GM06990 (cell line): ENCODE results near the gene LRRTM4.

Source experiments
- DNase-seq: peaks from one replicate; pipeline ENCODE4 v3.0.0-alpha.2; 2011; ENCODE audit not compliant: insufficient read length; ENCODE audit errors: extremely low read depth
- H3K27me3 ChIP-seq: replicated peaks from 2 replicates; pipeline ENCODE4 v1.6.0; 2011; ENCODE audit warnings: low read length; ENCODE audit not compliant: control insufficient read depth, insufficient read depth
- H3K36me3 ChIP-seq: 2 replicates; pipeline ENCODE4 v1.5.1; 2011; ENCODE audit warnings: low read length; ENCODE audit not compliant: control insufficient read depth, insufficient read depth
- H3K4me3 ChIP-seq: replicated peaks from 2 replicates; pipeline ENCODE4 v1.5.1; 2011; ENCODE audit warnings: low read depth, mild to moderate bottlenecking, control low read depth, low read length
- CTCF ChIP-seq: IDR thresholded peaks from 2 replicates; pipeline ENCODE4 v1.5.1; 2011; ENCODE audit warnings: low read length, control low read depth, mild to moderate bottlenecking, inconsistent platforms; ENCODE audit not compliant: insufficient read depth, poor library complexity, severe bottlenecking

The LRRTM4 gene

DNA sequence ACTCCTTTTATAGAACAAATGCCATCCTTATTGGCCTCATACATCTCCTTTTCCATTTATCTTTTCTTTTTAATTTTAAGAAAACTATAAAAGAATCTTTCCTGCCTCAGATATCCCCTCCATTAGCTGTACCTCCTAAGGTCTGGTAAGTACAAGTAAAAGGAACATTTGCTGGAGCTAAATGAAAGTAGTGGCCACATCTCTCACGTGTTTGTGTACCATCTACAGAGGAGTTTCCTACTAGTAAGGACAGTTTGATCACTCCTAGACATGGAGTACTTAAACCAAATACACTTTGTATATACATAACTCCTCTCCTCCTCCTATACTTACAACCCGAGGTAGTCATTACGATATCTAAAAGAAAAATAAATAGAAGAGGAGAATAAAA, 504.8 kb downstream of the LRRTM4 start:
- no peaks in the 10 kb centered on the region for H3K27me3 ChIP-seq
- no peak for DNase-seq
- no peak overlapping the region for H3K4me3 ChIP-seq
- no peak for TF ChIP-seq CTCF
- no peaks in the 10 kb centered on the region for H3K36me3 ChIP-seq

GRCh38 chr2:77016443-77017354, 505.5 kb downstream of the LRRTM4 start:
- no peak overlapping the region for H3K4me3 ChIP-seq
- H3K36me3 ChIP-seq: no peaks in the 10 kb centered on the region
- TF ChIP-seq CTCF: no peak
- H3K27me3 ChIP-seq: no peaks in the 10 kb centered on the region
- DNase-seq: no peak

DNA sequence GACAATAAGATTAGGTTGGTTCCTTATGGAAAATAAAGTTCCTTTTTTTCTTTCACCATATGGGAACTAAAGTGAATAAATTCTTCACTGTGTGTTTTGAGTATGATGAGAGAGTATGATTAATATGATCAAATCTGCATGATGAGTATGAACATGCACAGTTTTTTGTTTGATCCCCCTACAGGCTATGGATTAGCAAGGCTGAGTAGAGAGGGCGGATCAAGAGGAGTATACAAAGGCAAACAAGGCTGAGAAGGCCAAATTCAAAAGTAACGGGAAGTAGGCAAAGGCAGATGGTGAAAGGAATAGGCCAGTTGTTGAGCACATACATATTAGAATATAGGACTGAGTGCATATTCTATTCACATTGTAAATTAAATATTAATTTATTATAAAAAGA, 508.2 kb downstream of the LRRTM4 start:
- Histone ChIP-seq H3K4me3 (no peak overlapping the region), H3K36me3 (no peaks in the 10 kb centered on the region), H3K27me3 (no peaks in the 10 kb centered on the region)
- DNase-seq: no peak
- no peak for TF ChIP-seq CTCF

GRCh38 chr2:77013457-77013856, 508.7 kb downstream of the LRRTM4 start:
- Histone ChIP-seq H3K4me3 (no peak overlapping the region), H3K36me3 (no peaks in the 10 kb centered on the region), H3K27me3 (no peaks in the 10 kb centered on the region)
- no peak for DNase-seq
- TF ChIP-seq CTCF: no peak

- TF ChIP-seq CTCF: no peak
- H3K36me3 ChIP-seq: no peaks in the 10 kb centered on the region
- H3K4me3 ChIP-seq: no peak overlapping the region
- no peak for DNase-seq
- no peaks in the 10 kb centered on the region for H3K27me3 ChIP-seq
Measured at GRCh38 chr2:77009307-77009706, 512.9 kb downstream of the LRRTM4 start.

GRCh38 chr2:77008853-77009252, 513.3 kb downstream of the LRRTM4 start:
- H3K36me3 ChIP-seq: no peaks in the 10 kb centered on the region
- no peaks in the 10 kb centered on the region for H3K27me3 ChIP-seq
- TF ChIP-seq CTCF: no peak
- no peak for DNase-seq
- no peak overlapping the region for H3K4me3 ChIP-seq
